Measurements from ENCODE around the gene SEZ6L.
A peak's percentile ranks its signal among the peaks of the same experiment; 100 is the strongest.

SEZ6L gene

GRCh38 chr22:26418620-26419019 lies 249.4 kb downstream of the SEZ6L start:
- DNase-seq (ENCODE audit: low read depth, low spot score) = no peak

GRCh38 chr22:26426924-26427323 lies 257.7 kb downstream of the SEZ6L start:
- DNase-seq (ENCODE audit: low read depth, low spot score) = no peak

GRCh38 chr22:26428515-26429457 lies 259.5 kb downstream of the SEZ6L start, which contains the start of gene ASPHD2:
Gene ASPHD2 (plus strand): TSS chr22:26429260. CDS start chr22:26433616, 4,356 bp downstream.
- peak; percentile 3 for DNase-seq (ENCODE audit: low read depth, low spot score)

- DNase-seq (ENCODE audit: low read depth, low spot score) = no peak
These were observed 260.4 kb downstream of the SEZ6L start for GRCh38 chr22:26429458-26430286.

- DNase-seq (ENCODE audit: low read depth, low spot score) = no peak
These were observed 261.3 kb downstream of the SEZ6L start for GRCh38 chr22:26430600-26430999.

GRCh38 chr22:26431261-26431995 lies 262.2 kb downstream of the SEZ6L start:
- peak; percentile 6 for DNase-seq (ENCODE audit: low read depth, low spot score)

GRCh38 chr22:26432619-26433311 lies 263.5 kb downstream of the SEZ6L start:
- no peak for DNase-seq (ENCODE audit: low read depth, low spot score)

Data from smooth muscle cell of the brain vasculature (primary cell).